HepG2 (cell line): Measurements from ENCODE around the gene UNKL. TPM values are rescaled to one million over a fixed set of nuclear protein-coding genes. Genes with fewer than 3 reads are reported as not detected.

Experiments
- ATAC-seq: fragments of 200-7000 bp; cut with Tn5 transposase; 3 replicates; pipeline ENCODE4 v1.9.1; 2020; ENCODE audit warnings: mild to moderate bottlenecking, moderate library complexity
- BruUV-seq: library from RNA; stranded (reverse); fragments of 400-500 nt; replicated peaks from 2 replicates; lab custom pipeline; 2021; lab: Mats Ljungman, UMichigan
- CTCF ChIA-PET: fragments of 300-600 bp; formaldehyde crosslinking; extraction: SDS; loops from one replicate; lab custom pipeline; 2021; ENCODE audit warnings: low total read pairs, inconsistent platforms, low intra/inter-chr PET ratio; lab: Yijun Ruan, JAX
- POLR2A ChIA-PET: fragments of 350-600 bp; sonication (Branson Sonifier 250); formaldehyde crosslinking; loops from one replicate; lab custom pipeline; 2020; ENCODE audit warnings: antibody characterized with exemption, inconsistent platforms; lab: Yijun Ruan, JAX
- DNase-seq: peaks from one replicate; pipeline ENCODE4 v3.0.0-alpha.2; 2015; ENCODE audit warnings: low spot score
- FAIRE-seq: peaks from 3 replicates; lab custom pipeline; 2011; peaks lifted over from hg19 to GRCh38; lab: Jason Lieb, UNC
- H2AFZ ChIP-seq: one replicate; pipeline ENCODE4 v1.6.1; 2011; ENCODE audit warnings: low read length, inconsistent platforms
- H3K27ac ChIP-seq: fragments of 300-600 bp; 3 replicates; pipeline ENCODE4 v1.8.0; 2011; ENCODE audit warnings: mixed run types, mild to moderate bottlenecking, mixed read lengths, low read length, inconsistent platforms; ENCODE audit not compliant: insufficient read depth; ENCODE audit errors: extremely low read length
- H3K27me3 ChIP-seq, 2 experiments: fragments of 200-600 bp in 1 of 2; 2 replicates in 1 of 2; 3 replicates in 1 of 2; pipeline versions ENCODE4 v1.6.0 to v1.8.0; 2011; ENCODE audit warnings: low read length in 2 of 2, mild to moderate bottlenecking in 2 of 2, moderate library complexity in 2 of 2, inconsistent platforms in 1 of 2; ENCODE audit not compliant: insufficient read depth in 2 of 2, control insufficient read depth in 1 of 2
- H3K36me3 ChIP-seq, 2 experiments: fragments of 200-600 bp in 1 of 2; replicated peaks in 1 of 2; 2 replicates in 1 of 2; 3 replicates in 1 of 2; pipeline versions ENCODE4 v1.5.1 to v1.8.0; 2011; ENCODE audit warnings: low read length in 2 of 2, inconsistent platforms in 1 of 2; ENCODE audit not compliant: insufficient read depth in 2 of 2, control insufficient read depth in 1 of 2
- H3K4me1 ChIP-seq: 2 replicates; pipeline ENCODE4 v1.5.1; 2012; ENCODE audit warnings: low read length, inconsistent platforms; ENCODE audit not compliant: insufficient read depth
- H3K4me2 ChIP-seq: 2 replicates; pipeline ENCODE4 v1.6.0; 2011; ENCODE audit warnings: low read depth, low read length, inconsistent platforms
- H3K4me3 ChIP-seq, 3 experiments: fragments of 200-600 bp in 1 of 3; sonication (generic), shearing (Covaris generic) in 1 of 3; replicated peaks in 1 of 3; 2 replicates each; pipeline ENCODE4 v1.5.1; 2011 to 2016; ENCODE audit warnings: low read length in 3 of 3, inconsistent platforms in 2 of 3, low read depth in 2 of 3, mild to moderate bottlenecking in 2 of 3, control low read depth in 1 of 3, mixed read lengths in 1 of 3; ENCODE audit not compliant: insufficient read depth in 1 of 3
- H3K79me2 ChIP-seq: one replicate; pipeline ENCODE4 v1.6.1; 2011; ENCODE audit warnings: low read length, inconsistent platforms; ENCODE audit not compliant: insufficient read depth
- H3K9ac ChIP-seq: 2 replicates; pipeline ENCODE4 v1.6.0; 2011; ENCODE audit warnings: mild to moderate bottlenecking, low read depth, low read length, inconsistent platforms; ENCODE audit not compliant: insufficient read depth
- H3K9me3 ChIP-seq: 2 replicates; pipeline ENCODE4 v1.5.1; 2012; ENCODE audit warnings: mild to moderate bottlenecking, low read length
- H4K20me1 ChIP-seq: 2 replicates; pipeline ENCODE4 v1.6.0; 2011; ENCODE audit warnings: inconsistent platforms, mild to moderate bottlenecking, low read length, moderate library complexity; ENCODE audit not compliant: insufficient read depth
- CHD2 ChIP-seq: IDR thresholded peaks from 2 replicates; pipeline ENCODE4 v1.6.1; 2011; ENCODE audit warnings: low read depth, low read length, improper control_type of control experiment
- HDAC6 ChIP-seq: fragments of 200-600 bp; sonication (generic); IDR thresholded peaks from 2 replicates; pipeline ENCODE4 v1.7.0; 2017; ENCODE audit warnings: mild to moderate bottlenecking, antibody characterized with exemption, low read length, low read depth
- HNRNPH1 ChIP-seq: fragments of 200-400 bp; formaldehyde crosslinking; optimal IDR thresholded peaks from 2 replicates; pipeline ENCODE3; 2017; ENCODE audit warnings: mild to moderate bottlenecking, low read depth, low read length
- HOXD1 ChIP-seq: sonication (generic); formaldehyde crosslinking; IDR thresholded peaks from 2 replicates; pipeline ENCODE4 v1.5.0; 2020; ENCODE audit warnings: missing genetic modification reagents
- ZNF234 ChIP-seq: sonication (generic); formaldehyde crosslinking; conservative IDR thresholded peaks from 2 replicates; pipeline ENCODE4 v1.5.1; 2020; ENCODE audit warnings: mild to moderate bottlenecking, missing genetic modification reagents
- ZNF629 ChIP-seq: sonication (generic); formaldehyde crosslinking; conservative IDR thresholded peaks from 2 replicates; pipeline ENCODE4 v1.5.0; 2020; ENCODE audit warnings: missing genetic modification reagents
- WGBS: methylation state at CpG from one replicate; pipeline ENCODE4 v1.1.6; 2017; ENCODE audit warnings: low lambda C conversion rate; 5-methylcytosine and 5-hydroxymethylcytosine counted together
- in situ Hi-C: cut with HindIII; loops from 2 replicates; pipeline ENCODE4 v1.10.0; 2017; ENCODE audit warnings: low pct_unique_long_range_greater_than_20kb; ENCODE audit not compliant: extremely low pct_ligation_motif_present
- intact Hi-C: fragments of 100-400 bp; cut with micrococcal nuclease; formaldehyde crosslinking; loops from one replicate; pipeline ENCODE4 v1.10.0; 2022; ENCODE audit not compliant: unreplicated experiment
- polyA plus RNA-seq, 8 experiments: library from polyadenylated mRNA; depleted of rRNA in 3 of 8; stranded (reverse) in 7 of 8; unstranded in 1 of 8; fragments of >200 nt; fragmentation: Illumina TruSeq in 4 of 8; extraction: Trizol in 4 of 8; gene quantifications; 2 replicates each; pipeline versions ENCODE4 v1.2.1 to v1.2.3, GENCODE V29; 2011 to 2016; ENCODE audit warnings: low read depth in 4 of 8, missing spikeins in 1 of 8, mixed read lengths in 1 of 8; ENCODE audit not compliant: insufficient read depth in 1 of 8
- total RNA-seq, 5 experiments: library from RNA; depleted of rRNA; stranded (reverse); fragments of >200 nt; fragmentation: Illumina TruSeq; extraction: Trizol; gene quantifications; 2 replicates each; pipeline ENCODE4 v1.2.3, GENCODE V29; 2016; ENCODE audit warnings: low read depth in 1 of 5

The UNKL gene
- total and polyA plus RNA-seq, 2 of the 13 experiments (the other 11 are each of a cell fraction or from before 2014, with no cell fraction given) = 10.4 to 17.6 TPM

DNA sequence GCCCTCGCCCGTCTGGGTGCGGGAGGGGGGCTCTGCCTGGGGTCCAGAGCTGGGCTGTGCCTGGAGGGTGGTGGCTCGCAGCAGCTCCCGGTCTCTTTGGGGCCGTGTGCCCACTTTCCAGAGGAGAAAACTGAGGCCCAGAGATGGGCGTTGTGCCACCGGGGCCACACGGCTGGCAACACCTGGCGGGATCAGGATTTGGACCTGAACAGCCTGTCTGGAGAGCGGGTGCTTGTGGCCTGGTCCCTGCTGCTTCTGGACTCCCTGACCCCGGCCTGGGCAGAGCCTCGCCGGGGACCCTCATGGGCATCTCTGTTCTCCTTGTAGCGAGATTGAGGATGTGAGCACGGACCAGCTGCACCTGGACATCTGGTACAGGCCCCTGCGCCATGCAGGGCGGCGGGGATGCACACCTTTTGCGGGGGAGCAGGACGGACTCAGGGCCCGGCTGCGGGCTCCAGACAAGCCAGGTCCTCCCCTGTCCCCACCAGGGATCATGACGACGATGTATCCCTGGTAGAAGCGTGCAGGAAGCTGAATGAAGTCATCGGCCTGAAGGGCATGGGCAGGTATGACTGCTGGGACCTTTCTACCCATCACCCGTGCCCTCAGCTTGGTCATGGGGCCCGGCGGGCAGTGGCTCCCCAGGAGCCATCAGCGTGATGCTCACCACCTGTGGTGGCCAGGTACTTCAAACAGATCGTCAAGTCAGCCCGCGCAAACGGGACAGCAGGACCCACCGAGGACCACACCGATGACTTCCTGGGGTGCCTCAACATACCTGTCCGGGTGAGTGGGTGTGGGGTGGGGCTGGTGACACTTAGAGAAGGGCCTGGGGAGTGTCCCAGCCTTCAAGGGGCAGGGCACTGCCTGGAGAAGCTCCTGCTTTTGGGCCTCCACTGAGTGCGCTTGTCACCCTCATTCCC, 72.7 kb downstream of the UNKL start:
- in situ Hi-C loops (no loop called here), intact Hi-C loops (no loop called here)
- Histone ChIP-seq H3K36me3 (no peaks in the 10 kb centered on the region), H3K9me3 (no peaks in the 10 kb centered on the region), H3K4me2 (peak overlapping the region; percentile 71; the same call in 1 of the 2 replicates), H3K27ac (no peak overlapping the region), H3K79me2 (no peaks in the 10 kb centered on the region)
- DNase-seq = no peak
- ChIA-PET CTCF (no interaction called here), POLR2A (no interaction called here)
- BruUV-seq = no TSS peak
- WGBS = 89% methylated on average over 5 of the region's 39 CpGs
- no peak for TF ChIP-seq HOXD1
- no peak for TF ChIP-seq ZNF234 (CRISPR knock-in tag)
- no peak for TF ChIP-seq HDAC6
- no peak for TF ChIP-seq CHD2
- TF ChIP-seq ZNF629 = peak; percentile 79
- TF ChIP-seq HNRNPH1 = no peak
- TF ChIP-seq, all 625 proteins: peak for 1
- ATAC-seq (no peak), FAIRE-seq (no peak)
- Histone ChIP-seq H3K9ac (no peak overlapping the region), H3K4me1 (peaks cover 19% of the 10 kb centered on the region), H2AFZ (no peak overlapping the region), H3K27me3 (peaks cover 4 to 31% of the 10 kb centered on the region in 2 experiments; a peak in 3 of 5 replicates), H4K20me1 (no peaks in the 10 kb centered on the region), H3K4me3 (0 out of 6 replicates have a peak overlapping the region, but pooled peaks of 1 of the 3 experiments have one; percentile 59)
